ENCODE data around the gene DGCR6L. TPM values are rescaled to one million over a fixed set of nuclear protein-coding genes. Genes with fewer than 3 reads are reported as not detected.
A peak's percentile ranks its signal among the peaks of the same experiment; 100 is the strongest.

Gene DGCR6L
- total and polyA plus RNA-seq, 2 of the 4 experiments (the other 2 are of a cell fraction): 65.4 to 80.4 TPM

DNA sequence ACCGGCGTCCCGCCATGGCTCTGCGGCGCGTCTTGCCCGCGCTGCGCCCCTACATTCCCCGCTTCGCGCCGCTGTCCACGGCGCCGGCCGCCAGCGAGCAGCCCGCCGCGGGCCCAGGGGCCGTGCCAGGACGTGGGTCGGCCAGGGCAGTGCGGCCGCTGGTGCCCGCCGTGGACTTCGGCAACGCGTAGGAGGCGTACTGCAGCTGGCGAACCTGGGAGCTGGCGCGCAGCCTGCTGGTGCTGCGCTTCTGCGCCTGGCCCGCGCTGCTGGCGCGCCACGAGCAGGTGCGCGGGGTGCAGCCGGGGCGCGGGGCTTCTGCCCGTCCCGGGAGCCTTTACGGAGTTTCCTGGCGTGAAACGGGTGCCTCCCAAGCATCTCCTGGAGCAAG lies 20.1 kb downstream of the DGCR6L start:
- Histone ChIP-seq H3K4me2 (ENCODE audit: low read depth, low read length) (peak overlapping the region; percentile 76), H2BK15ac (ENCODE audit: low read depth, low read length) (no peak overlapping the region), H3K9ac (ENCODE audit: low read depth, low read length) (no peak overlapping the region), H3K4me1 (ENCODE audit: control insufficient read depth, insufficient read depth, low read length) (no peaks in the 10 kb centered on the region; the same call in 1 of the 2 replicates), H4K8ac (ENCODE audit: low read depth in 2 of 2, low read length in 2 of 2) (no peak overlapping the region), H3K4ac (ENCODE audit: low read depth, low read length) (no peak overlapping the region), H3K27me3 (ENCODE audit: control insufficient read depth, insufficient read depth, low read length) (peaks cover 37% of the 10 kb centered on the region), H3K27ac (ENCODE audit: insufficient read depth, low read length) (no peak overlapping the region), H2AK9ac (replicated peaks; ENCODE audit: low read depth, low read length, poor library complexity) (peak overlapping the region; percentile 51), H3K79me1 (ENCODE audit: low read depth in 1 of 2, low read length in 2 of 2) (no peaks in the 10 kb centered on the region), H3K4me3 (ENCODE audit: insufficient read depth, low read depth, low read length) (peak overlapping the region; percentile 49), H4K20me1 (ENCODE audit: insufficient read depth, low read length) (no peaks in the 10 kb centered on the region; the same call in none of the 2 replicates), H3K9me3 (ENCODE audit: control insufficient read depth, insufficient read depth, low read length) (no peaks in the 10 kb centered on the region), H4K5ac (ENCODE audit: low read depth, low read length) (no peak overlapping the region), H3K23ac (ENCODE audit: low read depth, low read length) (no peak overlapping the region), H2BK20ac (ENCODE audit: low read depth, low read length) (no peak overlapping the region), H2AFZ (replicated peaks; ENCODE audit: low read length, poor library complexity) (peak overlapping the region; percentile 92), H2AK5ac (ENCODE audit: low read depth, low read length) (no peak overlapping the region), H3K9me1 (ENCODE audit: insufficient read depth, low read length) (0 out of 2 replicates have a peak, but pooled peaks cover 2% of the 10 kb centered on the region), H4K91ac (ENCODE audit: insufficient read depth, low read depth, low read length) (no peak overlapping the region), H2BK120ac (ENCODE audit: low read depth, low read length) (no peak overlapping the region), H3K18ac (ENCODE audit: low read depth, low read length) (no peak overlapping the region), H3K56ac (ENCODE audit: extremely low read depth, insufficient read depth, low read length) (no peak overlapping the region), H2BK5ac (ENCODE audit: low read depth, low read length, poor library complexity, severe bottlenecking) (no peak overlapping the region), H3K14ac (replicated peaks; ENCODE audit: low read depth, low read length) (no peak overlapping the region), H3K36me3 (ENCODE audit: control insufficient read depth, insufficient read depth, low read length) (no peaks in the 10 kb centered on the region)
- BruUV-seq (replicated peaks): no TSS peak
- ATAC-seq (ENCODE audit: low read depth) (peak; percentile 38), DNase-seq (peak; percentile 28)
- intact Hi-C loops (cut with micrococcal nuclease): no loop called here
- dilution Hi-C loops (cut with HindIII; ENCODE audit: low sequenced_read_pairs, unreplicated experiment): no loop called here
- ChIA-PET CTCF (no interaction called here), POLR2A (ENCODE audit: unreplicated experiment) (no interaction called here)
- no peak for TF ChIP-seq MAZ (IDR thresholded peaks at IDR 0.05; ENCODE audit: borderline replicate concordance, low read depth, low read length)
- no peak for TF ChIP-seq POLR2A (IDR thresholded peaks at IDR 0.05; ENCODE audit: low read depth, low read length)
- TF ChIP-seq RFX5 (IDR thresholded peaks at IDR 0.05; ENCODE audit: low read depth, low read length): no peak
- no peak for TF ChIP-seq MAFK (IDR thresholded peaks at IDR 0.05; ENCODE audit: low read depth, low read length)
- no peak for TF ChIP-seq CEBPB (IDR thresholded peaks at IDR 0.05; ENCODE audit: low read depth, low read length)
- TF ChIP-seq, protein P1, sequence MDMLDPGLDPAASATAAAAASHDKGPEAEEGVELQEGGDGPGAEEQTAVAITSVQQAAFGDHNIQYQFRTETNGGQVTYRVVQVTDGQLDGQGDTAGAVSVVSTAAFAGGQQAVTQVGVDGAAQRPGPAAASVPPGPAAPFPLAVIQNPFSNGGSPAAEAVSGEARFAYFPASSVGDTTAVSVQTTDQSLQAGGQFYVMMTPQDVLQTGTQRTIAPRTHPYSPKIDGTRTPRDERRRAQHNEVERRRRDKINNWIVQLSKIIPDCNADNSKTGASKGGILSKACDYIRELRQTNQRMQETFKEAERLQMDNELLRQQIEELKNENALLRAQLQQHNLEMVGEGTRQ (IDR thresholded peaks at IDR 0.05; ENCODE audit: low read depth, low read length): no peak
- TF ChIP-seq BHLHE40 (IDR thresholded peaks at IDR 0.05; ENCODE audit: low read depth, low read length): no peak
- no peak for TF ChIP-seq CHD1 (IDR thresholded peaks at IDR 0.05; ENCODE audit: low read depth, low read length)
- no peak for TF ChIP-seq SMC3 (IDR thresholded peaks at IDR 0.05; ENCODE audit: low read depth, low read length)
- no peak for TF ChIP-seq RCOR1 (IDR thresholded peaks at IDR 0.05; ENCODE audit: insufficient replicate concordance, low read length)
- no peak for TF ChIP-seq RAD21 (IDR thresholded peaks at IDR 0.05; ENCODE audit: low read length)
- 2% methylated on average over 15 of the region's 52 CpGs; no CpG with 5 or more reads in 1 of the 2 experiments for whole genome bisulfite sequencing, 2 experiments (ENCODE audit: extremely low coverage in 2 of 2, insufficient read length in 1 of 2)
- in situ Hi-C loops (cut with MboI; ENCODE audit: low sequenced_read_pairs): no loop called here
